Upper lobe of left lung (tissue), 4 donors: ENCODE data around the gene RHBDD2.

Experiments used
- CTCF ChIP-seq, 6 experiments: fragments of 450-650 bp in 4 of 6; fragments of 200-600 bp in 2 of 6; sonication (generic) in 2 of 6; IDR thresholded peaks; one replicate each; pipeline ENCODE4 v1.5.1; 2016 to 2019; ENCODE audit warnings: antibody characterized with exemption in 6 of 6
- EP300 ChIP-seq, 4 donors: sonication (generic); formaldehyde crosslinking; IDR thresholded peaks; one replicate each; pipeline ENCODE4 v1.5.1; 2017; ENCODE audit warnings: antibody characterized with exemption in 4 of 4, control low read depth in 2 of 4
- POLR2AphosphoS5 ChIP-seq, 2 donors: sonication (generic); formaldehyde crosslinking; IDR thresholded peaks; one replicate each; pipeline ENCODE4 v1.5.1; 2017; ENCODE audit warnings: antibody characterized with exemption in 2 of 2

DNA sequence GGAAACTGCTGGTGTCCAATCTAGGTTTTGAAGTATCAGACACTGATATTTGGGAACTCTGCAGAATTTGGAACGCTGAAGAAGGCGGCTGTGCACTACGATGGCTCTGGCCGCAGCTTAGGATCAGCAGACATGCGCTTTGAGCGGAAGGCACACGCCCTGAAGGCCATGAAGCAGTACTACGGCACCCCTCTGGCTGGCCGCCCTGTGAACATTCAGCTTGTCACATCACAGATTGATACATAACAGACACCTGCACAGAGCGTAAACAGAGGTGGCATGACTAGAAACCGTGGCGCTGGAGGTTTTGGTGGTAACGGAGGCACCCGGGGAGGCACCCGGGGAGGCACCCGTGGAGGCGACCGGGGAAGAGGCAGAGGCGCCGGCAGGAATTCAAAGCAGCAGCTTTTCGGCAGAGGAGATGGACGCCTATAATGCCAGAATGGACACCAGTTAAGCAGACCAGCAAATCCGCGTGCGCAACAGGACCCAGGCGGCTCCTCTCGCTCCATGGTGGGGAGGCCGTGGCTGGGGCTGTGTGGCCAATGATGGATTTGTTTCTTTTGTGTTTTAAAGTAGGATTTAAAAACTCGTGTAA lies 43.0 kb upstream of the RHBDD2 start:
- no peak for TF ChIP-seq CTCF (IDR thresholded peaks at IDR 0.05)
- no peak for TF ChIP-seq EP300 (IDR thresholded peaks at IDR 0.05)
- TF ChIP-seq POLR2AphosphoS5 (IDR thresholded peaks at IDR 0.05): no peak
